GM18499 (cell line): ENCODE measurements around the gene KLK4.
"Not testable (repeated sequence)": the region's sequence is repeated elsewhere in the genome, so short reads cannot be mapped to it uniquely, and the experiment has no call there.

ENCODE experiments used
- ATAC-seq: cut with Tn5 transposase; IDR thresholded peaks from one replicate; pipeline ENCODE4 v1.9.1; 2021; ENCODE audit warnings: moderate number of reproducible peaks; ENCODE audit not compliant: insufficient read depth, unreplicated experiment

Gene KLK4

GRCh38 chr19:50916069-50916468 is 4.9 kb upstream of the KLK4 start:
- no peak for ATAC-seq

- no peak for ATAC-seq
Measured at GRCh38 chr19:50912727-50913716, 1.8 kb upstream of the KLK4 start.

GRCh38 chr19:50912102-50912599 is 956 bp upstream of the KLK4 start:
- ATAC-seq, result no peak

GRCh38 chr19:50910722-50911121 is 473 bp downstream of the KLK4 start:
- no peak for ATAC-seq

- ATAC-seq, result no peak
Measured at GRCh38 chr19:50909240-50910070, 1.7 kb downstream of the KLK4 start.

- ATAC-seq, result no peak
Measured at GRCh38 chr19:50908336-50908735, 2.9 kb downstream of the KLK4 start.

GRCh38 chr19:50906217-50906616 is 5.0 kb downstream of the KLK4 start:
- ATAC-seq, result no peak

- ATAC-seq, result no peak
Measured at GRCh38 chr19:50902640-50903039, 8.6 kb downstream of the KLK4 start.

- ATAC-seq, result no peak
Measured at GRCh38 chr19:50899569-50899968, 11.6 kb downstream of the KLK4 start.

GRCh38 chr19:50898018-50898417 is 13.2 kb downstream of the KLK4 start:
- ATAC-seq, result no peak

GRCh38 chr19:50897612-50898011 is 13.6 kb downstream of the KLK4 start:
- ATAC-seq, result no peak

- ATAC-seq, result peak; percentile 6
Measured at GRCh38 chr19:50897191-50897607, 14.0 kb downstream of the KLK4 start.

- peak; percentile 77 for ATAC-seq
Measured at GRCh38 chr19:50896591-50897190, 14.5 kb downstream of the KLK4 start.

- not testable (repeated sequence) for ATAC-seq
Measured at GRCh38 chr19:50896089-50896590, 15.1 kb downstream of the KLK4 start.

- ATAC-seq, result no peak
Measured at GRCh38 chr19:50894478-50895356, 16.5 kb downstream of the KLK4 start.

- ATAC-seq, result no peak
Measured at GRCh38 chr19:50893047-50893736, 18.0 kb downstream of the KLK4 start.

GRCh38 chr19:50891253-50891625 is 20.0 kb downstream of the KLK4 start:
- ATAC-seq, result no peak

- ATAC-seq, result no peak
Measured at GRCh38 chr19:50890422-50891252, 20.6 kb downstream of the KLK4 start.
